ENCODE measurements around the gene NCF2.

NCF2 gene

DNA sequence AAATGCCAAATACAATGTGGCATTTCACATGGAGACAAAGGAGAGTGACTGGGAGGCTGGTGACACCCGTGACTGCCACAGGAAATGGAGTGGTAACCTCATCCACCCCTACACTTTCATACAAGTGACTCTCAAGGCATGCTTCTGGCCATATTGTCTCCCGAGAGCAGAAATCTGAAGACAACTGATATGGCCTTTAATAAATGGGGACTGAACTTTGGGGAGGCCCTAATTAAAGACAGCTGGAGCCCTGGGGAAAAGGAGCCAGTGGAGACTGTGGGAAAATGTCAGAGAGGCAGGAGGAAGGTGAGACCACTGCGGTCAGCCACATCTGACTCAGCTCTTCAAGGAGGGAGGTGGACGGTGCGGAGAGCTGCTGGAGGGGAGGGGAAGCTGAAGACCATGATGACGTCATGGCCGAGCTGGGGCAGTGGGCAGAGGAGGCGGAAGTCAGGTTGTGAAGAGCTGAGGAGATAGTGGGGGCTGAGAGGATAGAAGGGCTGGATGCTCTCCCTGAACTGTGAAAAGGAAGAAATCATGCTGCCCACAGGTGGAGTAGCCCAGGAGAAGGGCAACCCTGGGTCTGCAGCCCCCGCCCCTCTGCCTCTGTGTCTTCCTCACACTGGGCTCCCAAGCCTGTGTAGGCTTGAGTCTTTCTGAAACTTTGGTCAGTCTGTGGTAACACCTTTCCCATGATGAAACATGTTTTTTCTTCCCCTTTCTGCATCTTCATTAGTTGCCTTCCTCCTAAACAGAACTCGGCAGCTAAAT, 14.0 kb upstream of the NCF2 start:
- H3K36me3 Mint-ChIP-seq: no peaks in the 10 kb centered on the region
- peaks cover 1% of the 10 kb centered on the region for H3K9me3 Mint-ChIP-seq
- peaks cover 29% of the 10 kb centered on the region for H3K4me1 Mint-ChIP-seq
- H3K27me3 Mint-ChIP-seq: no peaks in the 10 kb centered on the region
- peak overlapping the region; percentile 89 for H3K27ac Mint-ChIP-seq
- DNase-seq (ENCODE audit: low spot score in 2 of 2): no peak
- H3K4me3 Mint-ChIP-seq: peak overlapping the region; percentile 61
- ATAC-seq (ENCODE audit: low read depth): peak; percentile 38

- ATAC-seq (ENCODE audit: low read depth): no peak
- Mint-ChIP-seq H3K27ac (no peak overlapping the region), H3K36me3 (no peaks in the 10 kb centered on the region), H3K4me3 (no peak overlapping the region), H3K27me3 (no peaks in the 10 kb centered on the region), H3K4me1 (peaks cover 28% of the 10 kb centered on the region), H3K9me3 (peaks cover 1% of the 10 kb centered on the region)
- no peak for DNase-seq (ENCODE audit: low spot score in 2 of 2)
These were observed 12.3 kb upstream of the NCF2 start for GRCh38 chr1:183602510-183602909.

GRCh38 chr1:183600634-183601033, 10.4 kb upstream of the NCF2 start:
- DNase-seq (ENCODE audit: low spot score in 2 of 2) (no peak), ATAC-seq (ENCODE audit: low read depth) (no peak)
- no peak overlapping the region for H3K27ac Mint-ChIP-seq
- H3K36me3 Mint-ChIP-seq: no peaks in the 10 kb centered on the region
- H3K9me3 Mint-ChIP-seq: peaks cover 1% of the 10 kb centered on the region
- no peaks in the 10 kb centered on the region for H3K27me3 Mint-ChIP-seq
- H3K4me3 Mint-ChIP-seq: no peak overlapping the region
- H3K4me1 Mint-ChIP-seq: peaks cover 25% of the 10 kb centered on the region

- no peaks in the 10 kb centered on the region for H3K36me3 Mint-ChIP-seq
- ATAC-seq (ENCODE audit: low read depth) (no peak), DNase-seq (ENCODE audit: low spot score in 2 of 2) (no peak)
- no peak overlapping the region for H3K4me3 Mint-ChIP-seq
- no peaks in the 10 kb centered on the region for H3K27me3 Mint-ChIP-seq
- H3K27ac Mint-ChIP-seq: no peak overlapping the region
- peaks cover 1% of the 10 kb centered on the region for H3K9me3 Mint-ChIP-seq
- peaks cover 22% of the 10 kb centered on the region for H3K4me1 Mint-ChIP-seq
These were observed 9.9 kb upstream of the NCF2 start for GRCh38 chr1:183600136-183600535.

- no peaks in the 10 kb centered on the region for H3K27me3 Mint-ChIP-seq
- peak overlapping the region; percentile 3 for H3K27ac Mint-ChIP-seq
- H3K4me1 Mint-ChIP-seq: peaks cover 10% of the 10 kb centered on the region
- H3K9me3 Mint-ChIP-seq: no peaks in the 10 kb centered on the region
- DNase-seq (ENCODE audit: low spot score in 2 of 2): no peak
- H3K4me3 Mint-ChIP-seq: no peak overlapping the region
- no peaks in the 10 kb centered on the region for H3K36me3 Mint-ChIP-seq
- ATAC-seq (ENCODE audit: low read depth): peak; percentile 41
These were observed 8.1 kb upstream of the NCF2 start for GRCh38 chr1:183598386-183598785.

GRCh38 chr1:183597656-183598347, 7.5 kb upstream of the NCF2 start:
- no peak overlapping the region for H3K4me3 Mint-ChIP-seq
- H3K36me3 Mint-ChIP-seq: no peaks in the 10 kb centered on the region
- no peak for ATAC-seq (ENCODE audit: low read depth)
- H3K4me1 Mint-ChIP-seq: peaks cover 16% of the 10 kb centered on the region
- DNase-seq (ENCODE audit: low spot score in 2 of 2): no peak
- H3K27me3 Mint-ChIP-seq: no peaks in the 10 kb centered on the region
- no peaks in the 10 kb centered on the region for H3K9me3 Mint-ChIP-seq
- H3K27ac Mint-ChIP-seq: no peak overlapping the region

GRCh38 chr1:183596500-183596899, 6.2 kb upstream of the NCF2 start:
- H3K4me3 Mint-ChIP-seq: no peak overlapping the region
- H3K27me3 Mint-ChIP-seq: no peaks in the 10 kb centered on the region
- peaks cover 22% of the 10 kb centered on the region for H3K4me1 Mint-ChIP-seq
- DNase-seq (ENCODE audit: low spot score in 2 of 2) (no peak), ATAC-seq (ENCODE audit: low read depth) (no peak)
- no peaks in the 10 kb centered on the region for H3K9me3 Mint-ChIP-seq
- H3K36me3 Mint-ChIP-seq: no peaks in the 10 kb centered on the region
- H3K27ac Mint-ChIP-seq: no peak overlapping the region

DNA sequence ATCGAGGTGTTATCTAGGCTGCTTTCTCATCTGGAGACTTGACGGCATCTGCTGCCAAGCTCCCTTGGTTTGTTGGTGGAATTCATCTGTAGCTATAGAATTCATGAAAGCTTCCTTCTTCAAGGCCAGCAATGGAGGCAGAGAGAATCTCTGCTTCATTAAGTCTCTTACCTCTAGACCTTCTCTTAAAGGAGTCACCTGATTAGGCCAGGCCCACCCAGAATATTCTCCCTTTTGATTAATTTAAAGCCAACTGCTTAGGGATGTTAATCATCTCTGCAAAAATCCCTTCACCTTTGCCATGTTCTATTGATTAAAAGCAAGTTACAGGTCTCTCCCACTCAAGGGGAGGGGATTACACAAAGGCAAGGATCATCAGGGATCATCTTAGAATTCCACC, 5.3 kb upstream of the NCF2 start:
- Mint-ChIP-seq H3K9me3 (no peaks in the 10 kb centered on the region), H3K4me3 (no peak overlapping the region), H3K27ac (no peak overlapping the region), H3K4me1 (peaks cover 26% of the 10 kb centered on the region), H3K36me3 (no peaks in the 10 kb centered on the region), H3K27me3 (no peaks in the 10 kb centered on the region)
- ATAC-seq (ENCODE audit: low read depth): no peak
- DNase-seq (ENCODE audit: low spot score in 2 of 2): no peak

GRCh38 chr1:183593356-183593755, 3.1 kb upstream of the NCF2 start:
- Mint-ChIP-seq H3K36me3 (no peaks in the 10 kb centered on the region), H3K4me3 (peak overlapping the region; percentile 28), H3K27ac (peak overlapping the region; percentile 82), H3K27me3 (no peaks in the 10 kb centered on the region), H3K4me1 (peaks cover 38% of the 10 kb centered on the region), H3K9me3 (no peaks in the 10 kb centered on the region)
- DNase-seq (ENCODE audit: low spot score in 2 of 2): peak in 1 of 2 donors; percentile 36
- ATAC-seq (ENCODE audit: low read depth): peak; percentile 47

GRCh38 chr1:183592733-183593132, 2.5 kb upstream of the NCF2 start:
- DNase-seq (ENCODE audit: low spot score in 2 of 2) (no peak), ATAC-seq (ENCODE audit: low read depth) (no peak)
- Mint-ChIP-seq H3K27ac (peak overlapping the region; percentile 82), H3K4me3 (peak overlapping the region; percentile 28), H3K9me3 (no peaks in the 10 kb centered on the region), H3K27me3 (no peaks in the 10 kb centered on the region), H3K4me1 (peaks cover 35% of the 10 kb centered on the region), H3K36me3 (no peaks in the 10 kb centered on the region)

GRCh38 chr1:183589874-183590243, 400 bp downstream of the NCF2 start:
- peak; percentile 35 for ATAC-seq (ENCODE audit: low read depth)
- H3K4me1 Mint-ChIP-seq: peaks cover 39% of the 10 kb centered on the region
- H3K36me3 Mint-ChIP-seq: no peaks in the 10 kb centered on the region
- DNase-seq (ENCODE audit: low spot score in 2 of 2): peak in 1 of 2 donors; percentile 28
- H3K9me3 Mint-ChIP-seq: no peaks in the 10 kb centered on the region
- peak overlapping the region; percentile 91 for H3K27ac Mint-ChIP-seq
- no peaks in the 10 kb centered on the region for H3K27me3 Mint-ChIP-seq
- H3K4me3 Mint-ChIP-seq: peak overlapping the region; percentile 80

GRCh38 chr1:183589384-183589783, 875 bp downstream of the NCF2 start:
- H3K4me1 Mint-ChIP-seq: peaks cover 43% of the 10 kb centered on the region
- H3K27ac Mint-ChIP-seq: peak overlapping the region; percentile 91
- no peaks in the 10 kb centered on the region for H3K36me3 Mint-ChIP-seq
- no peak for DNase-seq (ENCODE audit: low spot score in 2 of 2)
- no peak for ATAC-seq (ENCODE audit: low read depth)
- H3K27me3 Mint-ChIP-seq: no peaks in the 10 kb centered on the region
- H3K9me3 Mint-ChIP-seq: no peaks in the 10 kb centered on the region
- H3K4me3 Mint-ChIP-seq: peak overlapping the region; percentile 80

DNA sequence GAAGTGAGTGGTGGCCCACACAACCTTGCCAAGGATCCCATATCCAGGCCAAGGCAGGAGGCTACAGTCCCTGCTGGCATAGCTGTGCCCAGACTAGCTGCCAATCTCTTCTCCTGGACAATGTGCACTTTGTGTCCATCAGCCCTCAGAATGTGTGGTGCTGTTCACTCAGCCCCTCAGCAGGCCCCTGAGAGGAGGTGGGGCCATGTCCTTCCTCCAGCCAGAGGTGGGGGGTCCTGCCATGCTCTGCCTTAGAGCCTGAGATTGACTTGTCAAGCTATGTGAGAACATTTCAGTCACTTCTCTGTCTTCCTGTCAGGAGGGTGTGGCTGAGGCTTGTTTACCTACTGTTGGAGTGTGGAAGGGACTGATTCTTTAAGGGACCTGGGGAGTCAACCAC, 1.4 kb downstream of the NCF2 start:
- peak overlapping the region; percentile 91 for H3K27ac Mint-ChIP-seq
- no peaks in the 10 kb centered on the region for H3K36me3 Mint-ChIP-seq
- no peaks in the 10 kb centered on the region for H3K27me3 Mint-ChIP-seq
- H3K4me1 Mint-ChIP-seq: peaks cover 43% of the 10 kb centered on the region
- DNase-seq (ENCODE audit: low spot score in 2 of 2): no peak
- H3K4me3 Mint-ChIP-seq: peak overlapping the region; percentile 49
- no peaks in the 10 kb centered on the region for H3K9me3 Mint-ChIP-seq
- no peak for ATAC-seq (ENCODE audit: low read depth)

GRCh38 chr1:183586926-183587325, 3.3 kb downstream of the NCF2 start:
- Mint-ChIP-seq H3K36me3 (no peaks in the 10 kb centered on the region), H3K4me1 (peaks cover 31% of the 10 kb centered on the region), H3K27ac (no peak overlapping the region), H3K27me3 (no peaks in the 10 kb centered on the region), H3K9me3 (no peaks in the 10 kb centered on the region), H3K4me3 (no peak overlapping the region)
- DNase-seq (ENCODE audit: low spot score in 2 of 2) (no peak), ATAC-seq (ENCODE audit: low read depth) (no peak)

DNA sequence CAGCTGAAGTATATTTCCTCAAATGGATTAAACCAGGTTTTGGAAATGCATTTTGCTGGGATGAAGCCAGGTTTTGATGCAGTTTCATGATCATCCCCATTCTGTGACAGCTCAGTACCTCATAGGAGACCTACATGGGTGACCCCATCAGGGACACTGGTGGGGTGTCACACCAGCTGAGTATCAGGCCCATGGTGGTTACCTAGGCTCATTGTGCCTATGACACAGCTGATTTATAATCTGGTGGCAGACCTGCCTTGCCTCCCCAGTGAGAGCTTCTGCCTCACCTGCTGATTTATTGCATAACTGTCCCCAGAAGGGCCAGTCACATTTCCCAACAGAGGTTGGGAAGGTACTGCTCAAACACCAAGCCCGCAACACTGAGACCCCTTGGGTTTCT, 3.8 kb downstream of the NCF2 start:
- Mint-ChIP-seq H3K4me3 (no peak overlapping the region), H3K27me3 (no peaks in the 10 kb centered on the region), H3K9me3 (no peaks in the 10 kb centered on the region), H3K4me1 (peaks cover 32% of the 10 kb centered on the region), H3K27ac (no peak overlapping the region), H3K36me3 (no peaks in the 10 kb centered on the region)
- no peak for ATAC-seq (ENCODE audit: low read depth)
- DNase-seq (ENCODE audit: low spot score in 2 of 2): no peak
